Stomach (tissue), 9 donors: Measurements from ENCODE around the gene SIK3. TPM values are rescaled to one million over a fixed set of nuclear protein-coding genes. Genes with fewer than 3 reads are reported as not detected.

ENCODE experiments used
- DNase-seq, 2 donors: peaks; one replicate each; pipeline versions ENCODE4 v3.0.0 to v3.0.0-alpha.2; 2013 to 2019
- H3K27ac ChIP-seq, 5 donors: fragments of 200-600 bp in 4 of 5; sonication (generic) in 4 of 5; one replicate each; pipeline ENCODE4 v1.5.1; 2013 to 2019; ENCODE audit warnings: mild to moderate bottlenecking in 1 of 5, moderate library complexity in 1 of 5
- H3K27me3 ChIP-seq, 3 donors: fragments of 200-600 bp; sonication (generic); one replicate each; pipeline ENCODE4 v1.5.1; 2017 to 2019; ENCODE audit warnings: mixed run types in 1 of 3
- H3K36me3 ChIP-seq, 4 donors: fragments of 200-600 bp; sonication (generic); 1 replicate in 3 of 4; 2 replicates in 1 of 4; pipeline ENCODE4 v1.5.1; 2016 to 2019
- H3K4me1 ChIP-seq, 4 donors: fragments of 200-600 bp; sonication (generic); one replicate each; pipeline ENCODE4 v1.5.1; 2016 to 2019
- H3K4me3 ChIP-seq, 4 donors: fragments of 200-600 bp; sonication (generic) in 3 of 4; one replicate each; pipeline ENCODE4 v1.5.1; 2016 to 2019; ENCODE audit warnings: mild to moderate bottlenecking in 1 of 4
- H3K9me3 ChIP-seq, 4 donors: fragments of 200-600 bp; sonication (generic); one replicate each; pipeline ENCODE4 v1.5.1; 2016 to 2019
- CTCF ChIP-seq, 7 experiments: fragments of 450-650 bp in 4 of 7; fragments of 200-600 bp in 3 of 7; sonication (generic) in 3 of 7; IDR thresholded peaks; one replicate each; pipeline ENCODE4 v1.5.1; 2016 to 2019; ENCODE audit warnings: antibody characterized with exemption in 7 of 7, control low read depth in 2 of 7, mild to moderate bottlenecking in 1 of 7
- EP300 ChIP-seq: sonication (generic); formaldehyde crosslinking; IDR thresholded peaks from one replicate; pipeline ENCODE4 v1.6.1; 2017; ENCODE audit warnings: antibody characterized with exemption
- POLR2A ChIP-seq, 4 donors: fragments of 450-650 bp; IDR thresholded peaks; one replicate each; pipeline ENCODE4 v1.6.1; 2016; ENCODE audit warnings: antibody characterized with exemption in 4 of 4, control low read depth in 2 of 4, mild to moderate bottlenecking in 1 of 4, moderate library complexity in 1 of 4
- POLR2AphosphoS5 ChIP-seq, 3 donors: sonication (generic); formaldehyde crosslinking; IDR thresholded peaks; one replicate each; pipeline ENCODE4 v1.6.1; 2016; ENCODE audit warnings: antibody characterized with exemption in 3 of 3
- WGBS, 5 donors: extraction: QIAGEN DNeasy Blood & Tissue Kit in 3 of 5; methylation state at CpG; one replicate each; pipeline versions ENCODE4 v1.1.5 to v1.1.7; 2013 to 2018; 5-methylcytosine and 5-hydroxymethylcytosine counted together
- intact Hi-C: fragments of 100-400 bp; cut with DNase I; formaldehyde crosslinking; loops from one replicate; pipeline ENCODE4 v1.15.1; 2023; ENCODE audit warnings: low total_unique reads
- polyA plus RNA-seq, 3 donors: library from polyadenylated mRNA; stranded (reverse); fragments of 200-250 nt; gene quantifications; one replicate each; pipeline ENCODE4 v1.2.3, GENCODE V29; 2013
- total RNA-seq, 5 donors: library from RNA; depleted of rRNA; stranded (reverse); fragments of >200 nt; gene quantifications; one replicate each; pipeline versions ENCODE4 v1.1.0 to v1.2.3, GENCODE V29; 2014 to 2016
- donor health status: healthy with polysubstance abuse.
- donor health status: Bipolar disorder and iron deficiency.
- donor health status: healthy.

Gene SIK3
- total and polyA plus RNA-seq, 8 donors: 6.5 to 97.8 (median 23.7) TPM

DNA sequence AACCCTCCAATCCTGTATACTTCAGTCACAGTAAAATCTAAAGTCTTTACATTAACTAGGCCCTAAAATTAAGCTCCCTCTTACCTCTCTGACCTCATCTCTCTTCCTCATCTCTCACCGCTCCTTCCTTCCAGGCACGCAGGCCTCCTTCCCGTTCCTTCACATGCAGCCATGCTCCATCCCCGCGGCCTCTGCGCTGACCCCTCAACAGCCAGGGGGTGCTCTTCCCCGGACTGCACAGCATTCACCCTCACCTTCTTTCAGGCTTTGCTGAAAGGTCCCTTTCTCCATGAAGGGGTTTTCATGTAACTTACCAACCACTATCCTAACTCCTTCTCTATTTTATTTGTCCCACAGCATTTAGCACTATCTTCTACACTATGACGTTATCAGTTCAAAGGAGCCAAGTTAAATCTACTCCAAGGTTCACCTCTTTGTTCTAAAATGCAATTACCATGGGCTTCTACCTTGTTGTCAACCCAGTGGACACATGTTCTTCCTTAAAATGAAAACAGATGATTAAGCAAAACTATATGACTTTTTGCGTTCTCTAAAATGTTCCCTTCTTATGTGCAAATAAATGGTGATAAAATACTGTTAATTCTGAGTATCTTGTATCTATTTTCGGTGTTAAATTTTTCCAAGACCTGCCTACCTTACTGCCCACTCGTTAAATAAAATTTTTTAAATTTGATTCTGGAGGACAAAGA is 203.0 kb downstream of the SIK3 start:
- intact Hi-C loops: no loop called here
- WGBS, 5 donors: 46 to 65% (median 55%) methylated on average over 11 of the region's 11 CpGs
- Histone ChIP-seq H3K9me3 (no peaks in the 10 kb centered on the region), H3K36me3 (peaks cover 8 to 58% (median 46%) of the 10 kb centered on the region in 4 donors), H3K4me1 (peaks cover 0 to 25% (median 8%) of the 10 kb centered on the region in 4 donors), H3K27ac (no peak overlapping the region), H3K4me3 (no peak overlapping the region), H3K27me3 (no peaks in the 10 kb centered on the region)
- TF ChIP-seq CTCF (IDR thresholded peaks at IDR 0.05): peak in 3 of 7 experiments; percentile 6 to 37 (median 33)
- TF ChIP-seq POLR2A (IDR thresholded peaks at IDR 0.05): no peak
- no peak for TF ChIP-seq EP300
- peak in 1 of 2 donors; percentile 64 for DNase-seq

- H3K9me3 ChIP-seq: no peaks in the 10 kb centered on the region
- no peaks in the 10 kb centered on the region for H3K27me3 ChIP-seq
- WGBS, 5 donors: 66 to 91% (median 85%) methylated on average over 2 of the region's 2 CpGs
- peaks cover 12 to 38% (median 21%) of the 10 kb centered on the region in 4 donors for H3K4me1 ChIP-seq
- no peak for TF ChIP-seq POLR2AphosphoS5 (IDR thresholded peaks at IDR 0.05)
- TF ChIP-seq EP300: no peak
- no peak for TF ChIP-seq CTCF (IDR thresholded peaks at IDR 0.05)
- no peak for TF ChIP-seq POLR2A (IDR thresholded peaks at IDR 0.05)
- H3K4me3 ChIP-seq: no peak overlapping the region
- peaks cover 8 to 58% (median 46%) of the 10 kb centered on the region in 4 donors for H3K36me3 ChIP-seq
- DNase-seq: no peak
- intact Hi-C loops: no loop called here
- no peak overlapping the region for H3K27ac ChIP-seq
Measured at GRCh38 chr11:116893906-116894305, 204.3 kb downstream of the SIK3 start.

GRCh38 chr11:116893437-116893836 is 204.8 kb downstream of the SIK3 start:
- 75 to 90% (median 82%) methylated on average over 3 of the region's 3 CpGs for WGBS, 5 donors

DNA sequence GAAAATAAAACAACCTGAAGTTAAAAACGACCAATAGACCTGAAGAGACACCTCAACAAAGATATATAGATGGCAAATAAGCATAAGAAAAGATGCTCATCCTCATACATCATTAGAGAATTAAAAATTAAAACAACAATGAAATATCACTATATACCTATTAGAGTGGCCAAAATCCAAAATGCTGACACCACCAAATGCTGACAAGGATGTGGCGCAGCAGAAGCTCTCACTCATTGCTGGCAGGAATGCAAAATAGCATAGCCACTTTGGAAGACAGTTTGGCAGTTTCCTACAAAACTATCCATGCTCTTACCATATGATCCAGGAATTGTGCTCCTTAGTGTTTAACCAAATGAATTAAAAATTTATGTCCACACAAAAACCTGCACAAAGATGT is 205.9 kb downstream of the SIK3 start:
- intact Hi-C loops: no loop called here
- 86 to 92% (median 87%) methylated on average over 2 of the region's 2 CpGs for WGBS, 5 donors
- H3K4me3 ChIP-seq: no peak overlapping the region

More at GRCh38 chr11:116893437-116893836, 204.8 kb downstream of the SIK3 start:
- Histone ChIP-seq H3K4me3 (no peak overlapping the region), H3K9me3 (no peaks in the 10 kb centered on the region), H3K27me3 (no peaks in the 10 kb centered on the region), H3K4me1 (peaks cover 12 to 42% (median 25%) of the 10 kb centered on the region in 4 donors), H3K27ac (peak overlapping the region in 1 of 5 donors; percentile 32), H3K36me3 (peaks cover 8 to 58% (median 46%) of the 10 kb centered on the region in 4 donors)
- no peak for TF ChIP-seq POLR2A (IDR thresholded peaks at IDR 0.05)
- no peak for TF ChIP-seq EP300
- no peak for TF ChIP-seq CTCF (IDR thresholded peaks at IDR 0.05)
- TF ChIP-seq POLR2AphosphoS5 (IDR thresholded peaks at IDR 0.05): no peak
- no peak for DNase-seq
- intact Hi-C loops: no loop called here

More for the DNA sequence above, 205.9 kb downstream of the SIK3 start:
- no peak overlapping the region for H3K27ac ChIP-seq
- H3K9me3 ChIP-seq: no peaks in the 10 kb centered on the region
- no peak for DNase-seq
- H3K4me1 ChIP-seq: peaks cover 12 to 53% (median 32%) of the 10 kb centered on the region in 4 donors
- H3K27me3 ChIP-seq: no peaks in the 10 kb centered on the region
- peaks cover 8 to 58% (median 46%) of the 10 kb centered on the region in 4 donors for H3K36me3 ChIP-seq
- TF ChIP-seq CTCF (IDR thresholded peaks at IDR 0.05) (no peak), POLR2A (IDR thresholded peaks at IDR 0.05) (no peak), EP300 (no peak), POLR2AphosphoS5 (IDR thresholded peaks at IDR 0.05) (no peak)
